Thoracic aorta (tissue), 2 donors: ENCODE data around the gene SPNS3. TPM values are rescaled to one million over a fixed set of nuclear protein-coding genes. Genes with fewer than 3 reads are reported as not detected.

Experiments used
- ATAC-seq: fragments of 150-250 bp; one replicate; pipeline ENCODE4 v1.8.0; 2017; ENCODE audit warnings: low read depth; ENCODE audit not compliant: insufficient number of reproducible peaks, low FRiP score
- DNase-seq: peaks from one replicate; pipeline ENCODE4 v3.0.0-alpha.2; 2020; ENCODE audit warnings: low spot score
- H3K27ac ChIP-seq, 2 donors: fragments of 200-600 bp; sonication (generic); 1 replicate in 1 of 2; 2 replicates in 1 of 2; pipeline ENCODE4 v1.5.1; 2016; ENCODE audit warnings: mild to moderate bottlenecking in 2 of 2, moderate library complexity in 2 of 2
- H3K27me3 ChIP-seq: fragments of 200-600 bp; sonication (generic); replicated peaks from 2 replicates; pipeline ENCODE4 v1.6.0; 2016; ENCODE audit warnings: mild to moderate bottlenecking; ENCODE audit not compliant: insufficient read depth
- H3K36me3 ChIP-seq: fragments of 200-600 bp; sonication (generic); one replicate; pipeline ENCODE4 v1.5.1; 2016
- H3K4me1 ChIP-seq, 2 donors: fragments of 200-600 bp; sonication (generic); 1 replicate in 1 of 2; 2 replicates in 1 of 2; pipeline versions ENCODE4 v1.5.1 to v1.6.0; 2016; ENCODE audit warnings: low read depth in 2 of 2, mild to moderate bottlenecking in 1 of 2; ENCODE audit not compliant: control insufficient read depth in 1 of 2
- H3K4me3 ChIP-seq: fragments of 200-600 bp; sonication (generic); 2 replicates; pipeline ENCODE4 v1.5.1; 2016; ENCODE audit warnings: mild to moderate bottlenecking
- H3K9me3 ChIP-seq: fragments of 200-600 bp; sonication (generic); 2 replicates; pipeline ENCODE4 v1.5.1; 2016
- CTCF ChIP-seq: fragments of 200-600 bp; sonication (generic); IDR thresholded peaks from one replicate; pipeline ENCODE4 v1.5.1; 2019; ENCODE audit warnings: antibody characterized with exemption
- total RNA-seq, 2 donors: library from RNA; depleted of rRNA; stranded (reverse); fragments of >200 nt; gene quantifications; one replicate each; pipeline versions ENCODE4 v1.1.0 to v1.2.3, GENCODE V29; 2016

SPNS3 gene
- 1 to 10 TPM in 1 of 2 donors, not detected in 1; 1.9 TPM for total RNA-seq

GRCh38 chr17:4433515-4434031 is at the start of gene SPNS3:
TSS of gene SPNS3 (plus strand) at chr17:4433940. CDS start at chr17:4433968, 28 bp downstream.
- H3K27ac ChIP-seq, result no peak within 1 kb of the TSS
- ATAC-seq, result no peak
- no peak for TF ChIP-seq CTCF
- no peaks in the 10 kb centered on the region for H3K36me3 ChIP-seq
- H3K4me3 ChIP-seq, result no peak within 1 kb of the TSS
- no peaks in the 10 kb centered on the region for H3K9me3 ChIP-seq
- no peaks in the 10 kb centered on the region for H3K27me3 ChIP-seq
- no peak for DNase-seq
- no peaks in the 10 kb centered on the region for H3K4me1 ChIP-seq

- no peak for ATAC-seq
- H3K4me1 ChIP-seq, result peaks cover 0 to 10% of the 10 kb centered on the region in 2 donors
- no peak for TF ChIP-seq CTCF
These were observed 47.3 kb upstream of the SPNS3 start for GRCh38 chr17:4386406-4386805.

GRCh38 chr17:4387137-4387536 is 46.6 kb upstream of the SPNS3 start:
- DNase-seq (no peak), ATAC-seq (no peak)

More at GRCh38 chr17:4386406-4386805, 47.3 kb upstream of the SPNS3 start:
- Histone ChIP-seq H3K27me3 (no peaks in the 10 kb centered on the region), H3K36me3 (no peaks in the 10 kb centered on the region), H3K27ac (peak overlapping the region in 1 of 2 donors; percentile 30), H3K9me3 (no peaks in the 10 kb centered on the region), H3K4me3 (no peak overlapping the region)
- DNase-seq, result no peak

GRCh38 chr17:4389079-4389478 is 44.7 kb upstream of the SPNS3 start:
- Histone ChIP-seq H3K9me3 (no peaks in the 10 kb centered on the region), H3K4me1 (peaks cover 0 to 10% of the 10 kb centered on the region in 2 donors), H3K27me3 (no peaks in the 10 kb centered on the region), H3K36me3 (no peaks in the 10 kb centered on the region), H3K27ac (no peak overlapping the region), H3K4me3 (no peak overlapping the region)
- no peak for TF ChIP-seq CTCF
- DNase-seq (no peak), ATAC-seq (no peak)

More at GRCh38 chr17:4387137-4387536, 46.6 kb upstream of the SPNS3 start:
- H3K9me3 ChIP-seq, result no peaks in the 10 kb centered on the region
- H3K27me3 ChIP-seq, result no peaks in the 10 kb centered on the region
- no peak overlapping the region for H3K27ac ChIP-seq
- peaks cover 0 to 10% of the 10 kb centered on the region in 2 donors for H3K4me1 ChIP-seq
- no peaks in the 10 kb centered on the region for H3K36me3 ChIP-seq
- H3K4me3 ChIP-seq, result no peak overlapping the region
- no peak for TF ChIP-seq CTCF

GRCh38 chr17:4393806-4394205 is 39.9 kb upstream of the SPNS3 start:
- no peak for TF ChIP-seq CTCF
- Histone ChIP-seq H3K27ac (no peak overlapping the region), H3K4me1 (no peaks in the 10 kb centered on the region), H3K27me3 (no peaks in the 10 kb centered on the region), H3K36me3 (no peaks in the 10 kb centered on the region), H3K4me3 (no peak overlapping the region), H3K9me3 (no peaks in the 10 kb centered on the region)
- DNase-seq (no peak), ATAC-seq (no peak)
